Stimulated activated CD8-positive, alpha-beta memory T cell treated with anti-CD3 and anti-CD28 coated beads, Interleukin-15, amount 100 ng/mL, for 24 hours (primary cell): Measurements from ENCODE around the gene RNF130.

Experiments used
- DNase-seq: peaks from one replicate; pipeline ENCODE4 v3.0.0-alpha.2; 2020; ENCODE audit warnings: low read depth

RNF130 gene

DNA sequence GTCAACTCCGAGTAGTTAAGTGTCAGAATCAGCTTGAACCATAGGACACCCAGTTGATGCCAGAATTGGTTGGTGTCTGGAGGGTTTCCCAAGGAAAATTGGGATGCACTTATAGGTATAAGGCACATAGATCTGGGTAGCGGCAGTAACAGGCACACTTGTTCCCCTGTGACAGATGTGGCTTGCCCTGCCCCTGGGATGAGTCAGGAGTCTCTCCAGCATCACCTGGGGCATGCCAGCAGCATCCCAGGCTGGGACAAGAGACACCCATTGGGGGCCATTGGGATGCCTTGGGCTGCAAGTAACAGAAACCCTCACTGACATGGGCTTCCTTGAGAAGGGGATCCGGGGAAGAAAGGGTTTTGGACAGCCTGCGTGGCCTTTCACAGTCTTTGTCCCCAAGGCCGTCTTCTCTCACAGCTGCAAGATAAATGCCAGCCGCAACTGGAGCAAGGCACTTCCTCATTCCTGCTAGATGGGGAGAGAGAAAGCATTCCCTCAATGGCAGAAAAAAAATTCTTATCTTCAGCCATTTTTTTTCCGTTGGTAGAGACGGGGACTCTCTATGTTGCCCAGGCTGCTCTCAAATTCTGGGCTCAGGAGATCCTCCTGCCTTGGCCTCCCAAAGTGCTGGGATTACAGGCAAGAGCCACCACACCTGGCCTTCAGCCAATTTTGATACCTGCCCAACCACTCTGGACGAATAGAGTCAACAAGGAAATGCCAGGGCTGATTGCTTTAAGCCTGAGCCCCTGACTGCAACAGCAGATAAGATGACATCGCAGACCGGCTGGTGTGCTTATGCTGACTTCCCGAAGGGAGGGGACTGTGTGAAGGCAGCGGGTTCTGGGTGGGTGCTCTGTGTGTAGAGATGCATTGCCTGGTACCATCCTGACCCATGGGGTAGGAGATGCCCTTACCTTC lies 13.3 kb upstream of the RNF130 start:
- DNase-seq, result no peak

DNA sequence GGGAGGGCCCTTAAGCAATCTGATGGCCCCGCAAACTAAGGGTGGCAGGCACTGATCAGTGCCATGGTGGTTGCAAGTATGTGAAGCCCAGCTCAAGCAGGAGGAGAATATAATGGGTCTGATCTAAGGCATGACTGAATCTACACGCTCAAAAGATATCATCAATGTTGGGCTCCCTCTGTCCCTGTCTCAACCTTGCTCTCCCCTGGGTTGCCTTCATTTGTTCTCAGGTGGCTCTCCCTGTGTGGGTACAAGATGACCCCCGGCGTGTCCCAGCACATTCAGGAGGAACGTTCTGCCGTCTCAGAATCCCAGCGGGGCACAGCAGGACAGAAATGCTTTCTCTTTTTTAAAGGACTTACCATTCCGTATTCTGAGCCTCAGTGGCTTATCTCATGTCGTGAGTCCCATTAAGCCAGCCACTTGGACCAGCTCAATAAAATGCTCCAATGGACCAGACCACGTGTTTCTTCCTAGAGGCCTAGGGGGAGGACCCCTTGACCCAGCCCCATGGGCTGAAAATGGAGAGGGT lies 12.0 kb upstream of the RNF130 start:
- no peak for DNase-seq

DNA sequence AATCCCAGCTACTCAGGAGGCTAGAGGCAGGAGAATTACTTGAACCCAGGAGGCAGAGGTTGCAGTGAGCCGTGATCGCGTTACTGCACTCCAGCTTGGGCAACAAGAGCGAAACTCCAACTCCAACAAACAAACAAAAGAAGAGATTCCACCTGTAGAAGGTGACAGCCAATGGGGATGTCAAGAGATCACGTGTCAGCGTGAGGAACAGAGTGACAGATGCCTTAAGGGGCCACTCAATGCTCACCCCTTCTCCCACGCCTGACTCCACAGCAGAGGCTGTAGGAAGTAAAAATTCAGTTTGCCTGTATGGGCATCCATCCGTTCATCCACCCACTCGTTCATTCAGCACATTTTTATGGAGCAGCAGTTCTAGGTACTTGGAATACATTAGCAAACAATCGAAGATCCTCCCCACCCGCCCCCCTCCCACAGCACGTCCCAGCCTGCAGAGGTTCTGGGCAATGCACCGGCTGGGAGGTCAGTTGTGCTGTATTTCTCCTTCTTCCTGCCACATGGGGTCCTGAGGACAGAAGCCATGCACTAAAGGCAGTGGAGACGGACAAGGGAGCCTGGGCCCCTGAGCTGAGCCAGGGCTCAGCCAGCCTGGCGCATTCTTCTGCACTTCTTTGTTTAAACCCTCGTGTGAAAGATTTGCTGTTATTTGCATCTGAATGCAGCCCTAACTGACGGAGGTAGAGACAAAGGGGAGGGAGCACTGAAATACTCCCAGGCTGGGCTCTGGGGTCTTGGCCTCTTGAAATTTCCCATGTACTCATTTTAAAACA lies 11.3 kb upstream of the RNF130 start:
- DNase-seq, result no peak

DNA sequence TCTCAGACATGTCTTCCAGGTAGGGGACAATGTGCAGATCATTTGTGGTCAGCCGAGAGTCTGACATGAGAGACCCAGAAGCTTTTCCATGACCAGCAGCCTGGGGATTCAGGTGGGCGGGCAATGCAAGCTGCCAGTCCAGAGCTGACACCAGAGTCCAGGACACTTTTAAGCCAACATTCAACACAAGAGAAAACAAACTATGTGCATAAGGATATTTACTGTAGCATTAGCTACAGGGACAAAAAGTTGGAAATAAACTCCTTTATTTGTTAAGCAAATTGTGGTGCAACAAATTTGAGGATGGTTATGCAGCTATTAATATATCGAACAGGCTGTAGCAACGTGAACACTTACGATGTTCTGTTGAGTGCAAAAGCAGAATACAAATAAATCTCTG lies 9.9 kb upstream of the RNF130 start:
- DNase-seq, result no peak

DNA sequence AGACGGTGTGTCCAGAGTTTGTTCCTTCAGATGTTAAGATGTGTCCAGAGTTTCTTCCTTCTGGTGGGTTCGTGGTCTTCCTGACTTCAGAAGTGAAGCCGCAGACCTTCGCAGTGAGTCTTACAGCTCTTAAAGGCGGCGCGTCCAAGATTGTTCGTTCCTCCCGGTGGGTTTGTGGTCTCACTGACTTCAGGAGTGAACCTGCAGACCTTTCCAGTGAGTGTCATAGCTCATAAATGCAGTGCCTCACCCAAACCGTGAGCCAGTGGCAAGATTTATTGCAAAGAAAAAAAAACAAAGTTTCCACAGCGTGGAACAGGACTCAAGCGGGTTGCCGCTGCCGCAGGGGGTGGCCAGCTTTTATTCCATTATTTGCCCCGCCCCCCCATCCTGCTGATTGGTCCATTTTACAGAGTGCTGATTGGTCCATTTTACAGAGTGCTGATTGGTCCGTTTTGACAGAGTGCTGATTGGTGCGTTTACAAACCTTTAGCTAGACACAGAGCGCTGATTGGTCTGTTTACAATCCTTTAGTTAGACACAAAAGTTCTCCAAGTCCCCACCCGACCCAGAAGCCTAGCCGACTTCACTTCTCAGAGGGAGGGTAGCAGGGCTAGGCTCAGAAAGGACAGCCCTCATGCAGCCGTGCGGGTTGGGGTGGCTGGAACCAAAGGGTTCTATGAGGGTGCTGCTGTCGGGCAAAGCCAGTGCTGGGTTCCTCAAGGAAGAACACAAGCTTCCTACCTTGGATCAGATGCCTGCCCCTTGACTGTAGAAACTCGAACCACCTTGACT lies 9.1 kb upstream of the RNF130 start:
- DNase-seq, result no peak

DNA sequence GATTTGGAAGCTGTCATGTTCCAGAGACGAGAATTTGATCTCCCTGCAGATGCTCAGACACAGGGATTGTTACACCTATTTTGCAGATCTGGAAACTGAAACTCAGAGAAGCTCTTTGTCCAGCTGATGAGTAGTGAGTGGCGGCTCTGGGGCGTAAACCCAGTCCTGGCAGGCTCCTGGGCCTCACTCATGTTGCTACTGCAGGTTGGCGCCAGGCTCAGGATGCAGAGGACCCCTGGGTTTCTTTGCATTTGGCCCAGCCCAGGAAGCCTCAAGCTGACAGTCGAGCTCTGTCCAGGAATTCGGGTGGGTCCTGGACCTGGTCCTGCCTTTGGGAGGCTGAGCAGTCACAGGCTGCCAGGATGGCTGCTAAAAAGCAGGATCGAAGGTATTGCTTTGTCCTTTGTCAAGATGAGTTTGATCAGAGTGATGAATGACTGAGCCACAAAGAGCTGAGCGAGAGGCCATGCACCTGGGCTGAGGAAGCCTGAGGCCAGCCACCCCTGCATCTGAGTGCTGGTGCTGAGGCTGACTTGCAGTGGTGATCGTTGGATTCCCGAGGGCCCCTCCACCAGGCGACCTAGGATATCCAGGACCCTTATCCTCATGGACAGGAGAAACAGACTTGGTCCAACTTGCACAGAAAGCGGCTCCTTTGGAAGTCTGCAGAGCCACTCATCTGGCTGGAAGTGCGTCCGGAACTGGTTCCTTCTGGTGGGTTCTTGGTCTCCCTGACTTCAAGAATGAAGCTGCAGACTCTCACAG lies 8.3 kb upstream of the RNF130 start:
- DNase-seq, result no peak

DNA sequence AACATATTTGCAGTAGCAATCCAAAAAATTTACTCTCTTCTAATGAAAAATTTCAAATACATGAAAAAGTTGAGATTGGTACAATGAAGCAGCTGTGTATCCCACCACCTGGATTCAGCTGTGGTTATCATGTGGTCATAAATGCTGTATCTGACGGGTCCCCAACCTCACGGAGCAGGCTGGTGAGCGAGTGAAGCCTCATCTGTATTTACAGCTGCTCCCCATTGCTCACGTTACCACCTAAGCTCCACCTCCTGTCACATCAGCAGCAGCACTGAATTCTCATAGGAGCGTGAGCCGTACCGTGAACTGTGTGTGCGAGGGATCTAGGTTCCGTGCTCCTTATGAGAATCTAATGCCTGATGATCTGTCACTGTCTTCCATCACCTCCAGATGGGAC lies 6.8 kb upstream of the RNF130 start:
- no peak for DNase-seq

DNA sequence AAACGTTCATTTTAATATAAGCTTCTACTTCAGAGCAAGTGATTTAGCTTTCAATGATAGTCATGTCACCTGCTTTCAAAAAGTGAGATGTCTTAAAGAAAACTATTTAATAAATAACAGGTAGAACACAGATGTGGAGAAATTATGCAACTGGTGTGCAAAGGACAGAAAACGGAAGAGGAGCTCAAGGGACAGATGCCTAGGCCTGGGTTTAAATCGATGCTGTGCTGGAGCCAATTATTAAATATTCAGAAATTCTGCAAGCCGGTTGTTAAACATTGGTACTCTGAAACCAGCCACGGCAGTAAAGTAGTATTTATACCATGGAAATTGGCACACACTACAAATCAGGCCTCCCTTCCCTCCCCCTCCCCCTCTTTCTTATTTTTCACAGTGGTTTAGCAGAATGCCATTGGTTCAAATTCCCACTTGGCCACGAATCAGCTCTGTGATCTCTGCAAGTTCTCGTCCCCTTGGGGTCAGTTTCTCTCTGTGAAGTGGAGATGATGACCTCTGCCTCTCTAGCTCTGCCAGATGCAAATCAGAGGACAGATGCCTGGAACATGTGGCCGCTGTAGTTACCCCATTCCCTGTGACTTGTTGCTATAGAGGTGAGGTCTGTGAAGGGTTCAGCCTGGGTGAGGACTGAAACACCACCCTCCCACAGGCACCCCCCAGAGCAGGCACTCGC lies 6.2 kb upstream of the RNF130 start:
- DNase-seq, result no peak

DNA sequence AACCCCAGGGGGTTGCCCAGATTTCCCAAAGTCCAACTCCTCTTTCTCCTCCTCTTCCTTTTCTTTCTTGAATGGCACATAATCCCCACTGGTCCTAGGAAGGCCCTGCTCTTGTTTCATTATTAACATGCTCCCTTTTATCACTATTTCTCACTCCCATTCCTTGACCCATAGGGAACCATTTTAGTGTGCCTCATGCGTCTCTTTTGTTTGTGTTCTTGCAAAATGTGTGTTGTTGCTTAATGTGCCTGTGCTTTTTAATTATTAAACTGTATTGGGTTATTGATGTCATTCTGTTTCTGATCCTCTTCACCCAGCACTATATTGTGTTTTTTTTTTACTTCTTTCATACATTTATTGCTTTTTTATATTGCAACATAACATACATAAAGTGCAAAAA lies 4.1 kb upstream of the RNF130 start:
- DNase-seq, result no peak

DNA sequence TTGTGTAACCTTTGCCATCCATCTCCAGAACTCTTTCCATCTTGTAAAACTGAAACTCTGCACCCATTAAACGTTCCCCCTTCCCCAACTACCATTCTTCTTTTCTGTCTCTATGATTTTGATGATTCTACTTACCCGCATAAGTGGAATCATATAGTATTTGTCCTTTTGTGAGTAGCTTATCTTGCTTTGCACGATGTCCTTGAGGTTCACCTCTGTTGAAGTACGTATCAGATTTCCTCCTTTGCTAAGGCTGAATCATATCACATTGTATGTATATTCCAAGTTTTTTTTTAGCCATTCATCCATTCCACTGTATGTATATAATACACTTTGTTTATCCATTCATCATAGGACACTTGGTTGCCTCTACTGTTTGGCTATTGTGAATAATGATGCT lies 2.9 kb upstream of the RNF130 start:
- DNase-seq, result no peak

DNA sequence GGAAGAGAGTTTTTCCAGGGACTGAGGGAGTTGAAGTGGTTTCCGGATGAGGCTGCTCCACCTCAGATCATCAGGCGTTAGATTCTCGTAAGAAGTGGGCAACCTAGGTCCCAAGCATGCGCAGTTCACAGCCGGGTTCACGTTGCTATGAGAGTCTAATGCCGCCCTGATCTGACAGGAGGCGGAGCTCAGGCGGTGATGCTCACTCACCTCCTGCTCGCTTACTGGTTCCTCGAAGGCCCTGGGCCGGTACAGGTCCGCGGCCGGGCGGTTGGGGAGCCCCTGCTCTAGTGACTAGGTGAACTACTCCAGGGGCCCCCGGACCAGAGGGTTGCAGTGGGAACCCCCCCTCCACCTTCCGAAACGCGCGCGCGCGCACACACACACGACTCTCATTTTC lies 997 bp upstream of the RNF130 start:
- no peak for DNase-seq

DNA sequence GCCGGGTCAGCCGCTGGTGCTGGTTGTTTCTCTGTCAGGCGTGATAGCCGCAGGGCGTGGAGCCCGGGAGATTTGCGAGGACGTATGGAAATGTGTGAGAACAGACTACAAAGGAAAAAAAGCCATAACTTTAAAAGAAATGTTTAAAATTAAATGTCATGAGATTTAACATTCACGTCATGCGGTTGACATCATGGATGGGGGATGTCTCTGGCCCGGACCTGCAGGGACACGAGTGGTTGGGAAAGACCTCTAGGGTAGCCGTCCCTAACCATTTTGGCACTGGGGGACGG lies 643 bp upstream of the RNF130 start:
- no peak for DNase-seq

DNA sequence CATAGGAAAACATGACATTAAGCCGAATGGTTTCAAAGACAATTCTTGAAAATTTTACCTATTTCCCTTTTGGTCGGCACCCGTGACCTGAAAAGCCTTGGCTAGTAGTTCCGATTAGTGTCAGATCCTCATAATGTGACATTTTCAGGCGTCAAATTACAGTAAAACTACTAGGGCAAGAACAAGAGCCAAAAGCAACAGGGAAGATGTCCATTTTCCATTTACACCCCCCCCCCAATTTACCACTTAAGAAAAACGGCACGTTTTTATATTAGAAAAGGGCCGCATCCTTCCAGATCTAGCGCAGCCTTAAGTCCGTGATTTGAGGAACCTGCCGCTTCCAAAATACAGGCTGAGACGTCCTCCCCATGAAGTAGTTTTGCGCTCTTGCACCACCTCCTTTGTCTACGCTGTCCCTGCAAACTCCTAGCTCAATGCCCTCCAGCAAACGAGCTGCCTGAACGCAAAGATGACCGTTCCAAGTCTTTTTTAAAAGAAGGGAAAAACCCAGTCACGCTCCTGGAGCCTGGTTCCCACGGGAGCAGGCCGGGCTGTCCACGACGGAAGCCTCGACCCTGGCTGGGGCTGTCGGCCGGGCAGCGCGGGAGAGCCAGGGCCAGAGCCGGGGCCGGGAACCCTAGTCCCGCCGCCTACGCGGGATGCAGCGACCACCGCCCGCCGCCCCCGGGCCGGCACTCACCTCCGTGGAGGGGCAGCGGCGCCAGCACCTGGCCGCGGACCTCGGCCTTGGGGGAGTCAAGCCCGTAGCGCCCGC lies 616 bp downstream of the RNF130 start:
- DNase-seq, result no peak

DNA sequence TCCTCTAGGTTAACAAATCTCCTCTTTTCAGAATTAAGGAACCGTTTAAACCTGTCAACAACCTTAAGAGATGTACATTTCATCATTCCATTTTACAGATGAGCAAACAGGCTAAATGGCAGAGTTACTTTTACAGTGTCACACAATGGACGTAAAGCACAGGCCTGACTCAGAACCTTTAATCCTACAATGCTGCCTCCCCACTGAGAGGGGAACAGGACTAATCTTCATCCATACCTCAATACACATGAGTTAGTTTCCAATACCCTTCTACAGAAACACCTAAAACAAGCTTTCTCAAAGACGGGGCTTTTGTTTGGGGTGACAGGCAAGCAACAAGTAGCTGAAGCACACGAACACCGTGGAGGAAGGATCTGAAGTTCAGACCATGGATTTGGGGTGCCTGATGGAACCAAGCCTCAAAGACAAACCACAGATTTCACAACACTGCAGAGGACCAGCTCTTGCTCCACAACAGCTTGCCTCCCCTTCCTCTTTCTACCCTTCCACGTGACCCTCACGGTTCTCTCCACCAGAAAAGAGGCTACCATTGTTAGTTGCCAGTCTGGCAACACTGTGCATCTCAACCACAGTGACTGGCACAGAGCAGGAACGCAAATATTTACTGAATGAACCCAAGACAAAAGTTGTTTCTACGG lies 1.8 kb downstream of the RNF130 start:
- DNase-seq, result no peak

DNA sequence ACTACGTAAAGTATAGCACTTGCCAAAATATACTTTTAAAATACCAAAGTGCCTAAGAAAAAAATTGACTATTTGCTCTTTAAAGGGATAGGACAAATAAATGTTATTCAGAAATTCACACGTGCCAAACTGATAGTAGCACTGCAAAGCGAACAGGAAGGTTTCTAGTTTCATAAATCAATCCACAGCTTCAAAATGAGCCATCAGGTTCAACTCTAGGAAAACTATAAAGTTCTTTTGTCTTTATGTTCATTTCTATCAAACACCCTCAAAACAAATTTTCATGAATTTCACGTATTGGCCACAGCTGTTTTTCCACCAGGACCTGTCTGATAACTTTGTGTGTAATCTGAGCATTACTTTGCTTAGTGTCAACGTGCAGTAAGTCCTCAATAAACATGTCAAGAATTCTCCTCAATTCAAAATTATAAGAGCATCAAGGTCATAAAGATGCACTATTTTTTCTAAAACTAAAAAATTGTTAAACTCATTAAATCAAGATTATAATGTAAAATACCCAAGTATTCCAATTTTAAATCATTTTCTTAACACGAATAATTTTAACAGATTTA lies 3.0 kb downstream of the RNF130 start:
- no peak for DNase-seq

DNA sequence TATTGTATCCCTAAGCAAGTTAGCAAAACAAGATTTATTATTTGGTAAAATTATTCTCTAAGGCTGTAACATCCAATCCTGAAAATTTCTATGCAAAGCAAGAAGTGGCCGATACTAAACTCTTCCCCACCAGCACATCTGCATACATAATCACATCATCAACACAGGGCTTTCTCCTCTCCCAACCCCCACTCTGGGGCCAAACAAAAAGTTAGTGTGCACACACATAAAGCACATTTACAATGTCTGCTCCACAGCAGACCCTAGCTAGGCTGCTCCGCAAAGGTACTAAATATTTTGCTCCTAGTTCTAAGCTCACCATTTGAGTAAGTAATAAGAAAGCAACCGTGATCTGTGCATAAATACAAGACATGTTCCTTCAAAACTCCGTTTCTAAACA lies 3.6 kb downstream of the RNF130 start:
- no peak for DNase-seq

DNA sequence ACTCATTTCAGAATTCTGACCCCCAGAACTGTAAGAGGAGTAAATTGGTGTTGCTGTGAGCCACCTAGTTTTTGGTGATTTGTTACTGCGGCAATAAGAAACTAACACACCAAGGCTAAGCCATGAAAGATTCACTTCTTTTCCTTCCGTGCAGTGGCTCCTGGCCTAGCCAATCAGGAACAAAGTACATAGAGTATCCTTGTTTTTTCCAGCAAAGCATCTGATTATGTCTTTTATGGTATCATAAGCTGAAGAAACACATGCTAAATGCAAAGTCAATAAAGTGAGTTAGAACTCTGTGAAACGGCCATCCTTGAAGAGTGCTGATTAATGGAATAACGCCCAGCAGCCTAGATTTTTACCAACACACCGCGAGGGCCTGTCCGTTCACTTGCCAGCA lies 11.4 kb downstream of the RNF130 start:
- DNase-seq, result no peak

DNA sequence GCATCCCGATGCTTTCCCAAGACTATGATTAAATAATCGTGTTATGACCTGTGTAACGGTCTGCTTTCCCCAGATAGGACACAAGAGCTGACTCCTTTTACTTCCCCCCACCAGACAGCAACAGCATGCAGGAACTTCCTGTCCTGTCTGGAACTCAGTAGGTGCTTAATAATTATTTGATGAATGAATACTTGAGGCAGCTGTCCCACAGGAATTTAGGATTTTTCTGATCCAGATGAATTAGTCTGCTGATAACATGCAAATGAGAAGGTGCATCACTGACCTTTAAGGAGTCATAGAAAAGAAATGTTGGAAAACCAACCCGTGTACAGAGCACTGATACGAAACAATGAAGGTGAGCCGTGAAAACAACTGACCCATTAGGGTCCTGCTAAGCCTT lies 12.2 kb downstream of the RNF130 start:
- DNase-seq, result no peak

DNA sequence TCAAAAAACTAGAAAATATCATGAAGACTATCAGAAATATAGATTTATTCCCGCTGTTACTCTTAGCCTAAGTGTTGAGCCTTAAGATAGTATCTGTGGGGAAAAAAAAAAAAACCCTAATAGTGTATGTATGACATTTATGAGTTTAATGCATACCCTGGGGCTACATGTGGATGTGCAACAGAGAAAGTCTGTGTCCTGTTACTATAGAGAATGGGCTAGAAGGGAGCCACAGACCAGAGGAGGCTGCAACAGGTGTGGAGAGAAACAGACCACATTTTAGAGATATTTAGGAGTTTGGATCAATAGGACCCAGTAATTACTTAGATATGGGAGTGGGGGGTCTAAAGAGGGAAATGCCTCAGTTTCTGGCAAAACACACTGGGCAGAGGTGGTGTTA lies 15.4 kb downstream of the RNF130 start:
- no peak for DNase-seq

DNA sequence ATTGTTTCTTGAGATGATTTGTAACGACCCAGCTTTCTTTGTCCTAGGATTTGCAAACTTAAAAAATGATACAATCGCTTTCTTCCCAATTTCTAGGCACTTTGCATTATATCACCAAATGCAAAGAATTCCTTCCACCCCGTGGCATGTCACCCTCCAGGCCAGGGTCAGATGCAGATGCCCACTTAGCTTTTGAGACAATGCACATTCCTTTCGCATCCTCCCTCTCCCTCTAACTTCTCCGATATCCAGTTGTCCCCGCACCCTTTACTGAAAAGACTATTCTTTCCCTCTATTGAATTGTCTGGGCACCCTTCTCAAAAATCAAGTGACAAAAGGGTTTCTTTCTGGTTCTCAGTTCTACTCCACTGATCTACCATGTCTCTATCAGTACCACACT lies 17.3 kb downstream of the RNF130 start:
- no peak for DNase-seq
